GM18502 (cell line): ENCODE results near the gene PFKM.
"Not testable (repeated sequence)": the region's sequence is repeated elsewhere in the genome, so short reads cannot be mapped to it uniquely, and the experiment has no call there.

Source experiments
- ATAC-seq: cut with Tn5 transposase; IDR thresholded peaks from one replicate; pipeline ENCODE4 v1.9.1; 2021; ENCODE audit warnings: mild to moderate bottlenecking; ENCODE audit not compliant: unreplicated experiment, poor library complexity

The PFKM gene

DNA sequence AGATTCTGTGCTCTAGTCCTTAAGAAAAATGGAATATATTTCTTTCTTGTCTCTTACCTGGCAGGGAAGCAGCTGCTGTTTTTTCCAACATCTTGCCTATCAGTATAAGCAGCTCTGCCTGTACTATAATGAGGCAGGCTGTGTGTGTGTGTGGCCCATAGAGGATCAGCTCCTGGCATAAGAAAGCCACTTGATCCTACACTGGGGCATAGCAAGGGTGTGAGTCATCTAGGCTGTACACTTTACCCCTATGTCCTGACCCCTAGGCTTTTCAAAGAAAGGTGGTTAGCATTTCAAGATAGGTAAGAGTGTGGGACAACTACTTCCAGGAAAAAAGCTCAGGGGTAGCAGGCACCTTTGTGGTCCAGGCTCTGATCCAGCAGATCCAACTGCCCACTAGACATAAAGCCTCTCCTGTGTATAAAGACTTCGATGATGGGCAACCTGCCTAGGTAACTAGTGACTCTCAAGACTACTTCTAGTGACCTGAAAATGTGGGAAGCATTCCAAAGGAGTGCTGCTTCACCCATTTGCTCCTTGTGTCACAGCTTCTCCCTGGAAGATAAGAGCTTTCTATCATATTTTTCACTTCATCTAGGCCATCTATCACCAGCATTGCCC is 8.4 kb upstream of the PFKM start:
- no peak for ATAC-seq

DNA sequence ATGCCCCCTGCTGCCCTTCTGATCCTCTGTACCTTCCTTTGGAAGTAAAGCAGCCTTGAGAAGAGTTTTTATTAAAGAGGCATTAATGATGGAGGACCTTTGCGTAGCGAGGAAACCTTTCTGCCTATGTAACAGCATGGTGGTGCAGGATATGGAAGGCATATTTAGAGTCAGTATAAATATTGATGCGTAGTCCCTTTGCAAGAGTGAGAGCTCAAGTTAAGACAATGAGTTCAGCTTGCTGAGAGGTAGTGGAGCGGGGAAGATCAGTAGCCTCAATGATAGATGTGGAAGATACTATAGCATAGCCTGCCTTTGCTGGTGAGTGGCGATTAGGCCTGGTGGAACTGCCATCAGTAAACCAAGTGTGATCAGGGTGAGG is 7.9 kb upstream of the PFKM start:
- not testable (repeated sequence) for ATAC-seq

- no peak for ATAC-seq
These were observed 3.2 kb upstream of the PFKM start for GRCh38 chr12:48115957-48116356.

DNA sequence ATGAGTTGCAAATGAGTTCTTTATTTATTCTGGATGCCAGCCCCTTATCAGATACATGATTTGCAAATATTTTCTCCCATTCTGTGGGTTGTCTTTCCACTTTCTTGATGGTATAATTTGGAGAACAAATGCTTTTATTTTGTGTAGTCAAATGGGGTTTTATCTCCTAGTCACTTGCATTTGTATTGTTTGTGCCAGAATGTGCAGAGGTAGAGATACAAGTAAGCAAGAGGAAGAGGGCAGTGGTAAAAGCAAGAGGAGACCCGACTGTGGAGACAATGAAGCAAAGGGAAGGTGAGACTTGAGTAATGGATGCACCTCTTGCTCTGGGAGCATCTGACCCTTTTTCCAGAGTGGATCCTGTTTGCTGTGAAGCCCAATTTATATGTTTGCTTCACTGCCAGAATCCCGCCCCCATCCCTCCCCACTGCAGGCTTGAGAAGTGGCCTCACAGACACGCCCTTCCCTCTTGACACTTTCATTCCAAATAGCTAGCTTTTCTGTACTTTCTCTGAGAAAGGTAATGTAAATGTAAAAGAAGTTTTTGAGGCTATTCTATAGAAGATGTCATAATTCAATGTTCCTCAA is 786 bp upstream of the PFKM start:
- ATAC-seq = no peak

DNA sequence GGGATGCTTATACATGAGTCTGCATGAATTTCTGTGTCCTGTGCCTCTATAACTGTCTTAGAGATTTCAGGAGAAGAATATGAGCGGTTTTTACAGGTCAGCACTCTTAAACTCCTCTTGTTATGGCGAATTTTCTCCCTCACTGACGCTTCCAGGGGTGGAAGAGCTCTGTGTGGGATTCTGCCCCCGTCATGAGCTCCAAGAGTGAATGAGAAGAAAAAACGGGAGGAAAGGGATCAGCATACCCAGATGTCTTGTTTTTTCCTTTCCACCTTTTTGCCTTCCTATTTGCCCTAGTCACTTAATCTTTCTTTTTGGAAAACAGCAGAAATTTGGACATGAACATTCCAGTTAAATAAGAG is 651 bp downstream of the PFKM start:
- ATAC-seq = peak; percentile 3

DNA sequence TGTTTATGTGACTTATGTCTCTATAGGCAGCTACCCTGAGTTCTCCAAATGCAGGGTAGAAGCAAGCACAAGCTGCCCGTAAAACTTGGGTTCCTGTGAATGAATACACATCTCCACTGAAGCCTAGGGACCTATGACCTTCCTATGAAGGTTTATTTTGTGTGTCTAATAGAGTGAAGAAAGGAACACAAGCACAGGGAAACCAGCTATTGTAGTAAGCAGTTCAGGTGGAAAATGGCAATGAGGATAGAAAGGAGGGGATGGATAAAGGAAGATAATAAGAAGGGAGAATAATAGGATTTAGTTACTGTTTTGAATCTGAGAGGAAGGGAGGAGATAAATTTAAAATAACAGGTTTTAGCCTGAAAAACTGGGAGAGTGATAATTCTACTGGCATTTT is 2.4 kb downstream of the PFKM start:
- no peak for ATAC-seq

GRCh38 chr12:48122065-48122834 is 3.1 kb downstream of the PFKM start:
- ATAC-seq = no peak

DNA sequence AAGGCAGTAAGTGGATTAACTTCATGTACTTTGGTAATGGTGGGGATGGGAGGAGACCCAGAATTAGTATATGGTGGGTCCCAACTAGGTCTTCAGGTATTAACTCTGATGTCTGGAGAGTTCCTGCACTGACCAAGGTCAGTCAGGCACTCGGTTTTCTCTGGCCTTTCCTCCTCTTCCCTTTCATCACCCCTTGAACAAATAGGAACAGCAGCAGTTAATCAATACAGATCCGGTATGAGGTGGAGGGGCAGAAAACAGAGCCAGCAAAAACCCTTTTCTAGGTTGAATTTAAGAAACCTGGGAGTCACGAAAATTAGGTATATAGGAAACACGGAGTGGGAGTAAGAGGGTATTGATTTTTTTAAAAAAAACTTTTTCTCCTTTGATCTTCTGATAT is 4.0 kb downstream of the PFKM start:
- no peak for ATAC-seq

DNA sequence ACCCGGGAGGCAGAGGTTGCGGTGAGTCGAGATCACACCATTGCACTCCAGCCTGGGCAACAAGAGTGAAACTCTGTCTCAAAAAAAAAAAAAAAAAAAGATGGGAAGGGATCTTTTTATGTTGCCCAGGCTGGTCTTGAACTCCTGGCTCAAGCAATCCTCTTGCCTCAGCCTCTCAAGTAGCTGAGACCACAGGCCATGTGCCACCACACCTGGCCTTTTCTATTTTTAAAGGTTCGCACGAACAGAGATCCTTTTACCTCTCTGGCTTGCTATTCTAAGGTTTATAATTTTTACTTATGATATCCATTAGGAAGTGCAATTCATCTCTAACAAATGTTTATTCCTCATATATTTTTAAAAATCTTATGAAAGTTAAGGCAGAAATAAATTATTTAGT is 6.4 kb downstream of the PFKM start:
- not testable (repeated sequence) for ATAC-seq

- no peak for ATAC-seq
These were observed 6.8 kb downstream of the PFKM start for GRCh38 chr12:48125985-48126384.

GRCh38 chr12:48126953-48127630 is 7.9 kb downstream of the PFKM start:
- no peak for ATAC-seq

DNA sequence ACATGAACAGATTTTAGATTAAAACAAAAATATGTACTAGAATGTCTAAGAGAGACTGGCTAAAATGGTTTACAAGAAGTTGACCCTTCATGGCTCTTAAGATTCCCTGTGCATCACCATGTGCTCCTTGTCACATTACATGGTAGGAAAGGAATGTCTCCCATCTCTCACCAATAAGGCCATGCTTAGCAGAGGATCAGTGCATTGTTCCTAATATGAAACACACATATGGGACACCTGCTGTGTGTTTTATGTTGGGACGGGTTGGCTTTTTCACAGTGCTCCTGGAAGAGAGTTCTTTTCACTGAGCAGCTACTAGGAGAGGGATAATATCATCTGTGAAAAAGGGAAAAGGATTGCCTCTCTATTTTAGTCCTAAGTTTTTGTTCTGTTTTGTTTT is 9.6 kb downstream of the PFKM start:
- no peak for ATAC-seq

- no peak for ATAC-seq
These were observed 10.2 kb downstream of the PFKM start for GRCh38 chr12:48129376-48129775.

DNA sequence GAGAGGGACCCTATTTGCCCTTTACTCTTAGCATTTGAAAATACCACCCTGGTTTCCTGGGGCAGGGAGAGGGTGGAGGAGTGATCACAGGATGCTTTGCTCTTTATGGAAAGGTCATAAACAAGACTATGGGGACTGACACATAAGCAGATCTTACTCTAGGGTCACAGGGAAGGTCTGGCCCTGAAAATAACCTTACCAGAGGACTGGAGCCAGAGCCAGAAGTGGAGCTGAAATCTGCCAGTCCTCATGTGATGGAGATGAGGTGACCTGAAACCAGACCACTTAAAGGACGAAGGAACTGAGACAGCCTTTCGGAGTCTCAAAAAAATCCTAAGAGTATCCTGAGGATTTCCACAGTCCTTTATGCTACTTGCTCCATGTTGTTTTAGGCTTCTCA is 12.4 kb downstream of the PFKM start:
- ATAC-seq = no peak

- ATAC-seq = no peak
These were observed 13.7 kb downstream of the PFKM start for GRCh38 chr12:48132826-48133225.

GRCh38 chr12:48135027-48135426 is 15.9 kb downstream of the PFKM start:
- ATAC-seq = no peak

DNA sequence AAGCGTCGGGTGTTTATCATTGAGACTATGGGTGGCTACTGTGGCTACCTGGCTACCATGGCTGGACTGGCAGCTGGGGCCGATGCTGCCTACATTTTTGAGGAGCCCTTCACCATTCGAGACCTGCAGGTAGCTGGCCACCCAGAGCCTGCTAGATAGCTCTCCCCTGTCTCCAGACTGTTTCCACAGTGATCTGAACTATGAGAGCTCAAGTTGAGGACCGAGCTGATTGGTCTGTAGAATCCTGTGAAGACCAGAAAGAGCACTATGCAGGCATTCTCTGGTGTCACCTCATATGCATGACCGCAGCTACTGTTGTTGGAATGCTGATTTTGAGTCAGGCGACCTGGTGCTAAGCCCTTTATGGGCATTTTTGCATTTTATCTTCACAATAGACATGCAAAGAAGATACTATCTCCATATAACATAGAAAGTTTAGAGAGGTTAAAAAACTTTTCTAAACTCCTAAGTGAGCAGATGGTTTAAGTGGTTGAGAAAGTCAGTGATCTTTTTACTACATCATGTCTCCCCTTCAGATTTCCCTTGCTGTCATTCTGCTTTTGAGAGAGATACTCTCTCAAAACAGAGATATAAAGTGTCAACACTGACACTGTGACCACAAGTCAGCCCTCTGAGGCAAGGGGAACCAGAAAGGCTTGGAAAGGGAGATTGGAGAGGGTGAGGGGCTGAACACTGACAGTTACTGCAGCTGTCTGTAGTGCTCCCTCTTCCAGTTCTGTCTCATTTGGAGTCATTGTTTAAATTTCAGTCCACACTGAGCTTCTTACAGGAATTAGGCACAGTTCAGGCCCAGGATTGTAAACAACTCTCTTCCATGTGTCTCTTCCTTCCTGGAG is 23.9 kb downstream of the PFKM start:
- no peak for ATAC-seq

DNA sequence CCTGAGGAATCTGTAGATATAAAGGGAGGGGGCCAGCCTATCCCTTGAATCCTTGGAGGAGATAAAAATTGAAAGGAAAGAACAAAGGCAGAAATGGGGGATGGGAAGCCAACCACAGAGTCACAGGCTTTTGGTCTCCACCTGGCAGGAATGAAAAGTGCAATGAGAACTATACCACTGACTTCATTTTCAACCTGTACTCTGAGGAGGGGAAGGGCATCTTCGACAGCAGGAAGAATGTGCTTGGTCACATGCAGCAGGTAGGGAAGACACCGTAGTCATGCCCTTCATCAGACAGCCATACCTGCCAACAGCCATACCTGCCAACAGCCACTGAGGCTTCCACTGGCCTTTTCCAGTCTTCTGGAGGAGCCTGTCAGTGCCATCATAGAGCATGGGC is 24.7 kb downstream of the PFKM start:
- no peak for ATAC-seq

DNA sequence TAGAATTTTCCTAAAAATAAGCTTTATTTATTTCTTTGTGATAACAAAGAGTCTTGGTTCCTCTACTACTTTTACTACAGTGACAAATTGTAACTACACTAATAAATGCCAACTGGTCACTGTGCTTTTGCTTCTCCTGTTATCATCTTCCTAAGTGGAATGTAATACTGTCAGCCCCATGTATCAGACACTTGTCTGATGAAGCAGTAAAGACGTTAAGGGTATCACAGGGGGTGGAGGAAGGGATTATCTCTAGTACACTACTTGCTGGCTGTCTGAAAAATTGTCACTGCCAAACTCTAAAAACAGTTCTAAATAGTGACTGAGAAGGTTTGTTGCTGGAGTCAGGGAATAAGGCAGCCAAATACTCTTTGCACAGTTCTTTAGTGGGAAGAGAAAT is 26.8 kb downstream of the PFKM start:
- no peak for ATAC-seq

DNA sequence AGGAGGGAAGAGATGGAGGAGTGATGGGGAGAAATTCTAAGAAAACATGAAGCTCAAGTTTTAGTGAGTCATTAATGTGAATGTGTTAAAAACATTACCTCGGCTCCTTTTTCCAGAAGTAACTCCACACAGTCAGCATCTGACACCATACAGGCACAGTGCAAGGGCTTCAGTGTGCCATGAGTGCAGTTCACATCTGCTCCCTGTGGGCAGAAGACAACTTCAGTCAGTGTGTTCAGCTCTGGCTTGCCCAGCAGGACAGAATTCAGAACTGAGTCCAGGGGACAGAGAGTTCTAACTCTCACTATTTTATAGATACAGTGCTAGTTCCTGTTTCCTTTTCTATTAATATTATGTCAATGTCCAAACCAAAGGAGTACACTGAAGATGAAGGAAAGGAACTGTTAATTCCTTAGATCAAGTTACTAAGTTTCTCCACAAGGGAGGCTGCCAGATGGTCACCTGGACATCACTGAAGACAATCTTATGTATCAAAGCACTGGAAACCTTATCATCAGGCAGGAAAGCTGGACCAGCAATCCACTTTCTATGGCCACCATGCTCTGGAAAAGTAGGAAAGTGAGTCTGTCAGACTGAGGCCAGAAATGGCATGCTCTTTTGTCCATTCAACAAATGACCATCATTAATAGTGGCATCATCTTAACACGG is 32.1 kb downstream of the PFKM start:
- no peak for ATAC-seq
